ENCODE data around the gene ZNF821. TPM values are rescaled to one million over a fixed set of nuclear protein-coding genes. Genes with fewer than 3 reads are reported as not detected.

Gene ZNF821
- total and polyA plus RNA-seq, 10 of the 15 experiments (the other 5 are each of a cell fraction or from before 2014, with no cell fraction given) = 0.82 to 9.9 (median 6.8) TPM

- TF ChIP-seq EZH2 (IDR thresholded peaks at IDR 0.05; ENCODE audit: borderline replicate concordance, control insufficient read depth, low read depth, low read length) (no peak), TAF1 (IDR thresholded peaks at IDR 0.05; ENCODE audit: borderline replicate concordance, low read depth, low read length) (no peak), NFYA (IDR thresholded peaks at IDR 0.05; ENCODE audit: borderline replicate concordance, low read depth, low read length) (no peak), ATF2 (IDR thresholded peaks at IDR 0.05; ENCODE audit: low read length) (no peak), MTA3 (IDR thresholded peaks at IDR 0.05; ENCODE audit: borderline replicate concordance, low read length) (no peak; the same call in 1 of the 2 replicates), REST (IDR thresholded peaks at IDR 0.05; ENCODE audit: low read depth, low read length) (no peak), EP300 (IDR thresholded peaks at IDR 0.05; ENCODE audit: borderline replicate concordance in 1 of 2, control insufficient read depth in 1 of 2, low read depth in 2 of 2, low read length in 2 of 2) (no peak), BCL11A (IDR thresholded peaks at IDR 0.05; ENCODE audit: low read depth, low read length) (no peak), SMAD5 (IDR thresholded peaks at IDR 0.05; ENCODE audit: low read depth) (no peak), RBBP5 (conservative IDR thresholded peaks at IDR 0.05) (no peak), HDAC6 (IDR thresholded peaks at IDR 0.05; ENCODE audit: unreplicated experiment) (no peak), NFIC (IDR thresholded peaks at IDR 0.05; ENCODE audit: low read depth, low read length) (0 out of 2 replicates have a peak, but pooled peaks have one; percentile 35), ZZZ3 (IDR thresholded peaks at IDR 0.05; ENCODE audit: control insufficient read depth, insufficient read length, low read depth) (no peak), BCL3 (IDR thresholded peaks at IDR 0.05; ENCODE audit: borderline replicate concordance, insufficient read depth, low read depth, low read length, poor library complexity, severe bottlenecking) (no peak), USF2 (IDR thresholded peaks at IDR 0.05; ENCODE audit: borderline replicate concordance, low read depth, low read length) (no peak), SRF (IDR thresholded peaks at IDR 0.05; ENCODE audit: low read depth in 2 of 2, low read length in 2 of 2) (no peak), ETV6 (conservative IDR thresholded peaks at IDR 0.05 in 1 of 2, IDR thresholded peaks at IDR 0.05 in 1 of 2; ENCODE audit: borderline replicate concordance in 1 of 2, low read depth in 1 of 2) (no peak), WRNIP1 (IDR thresholded peaks at IDR 0.05; ENCODE audit: borderline replicate concordance, low read depth, low read length) (no peak), IRF4 (IDR thresholded peaks at IDR 0.05; ENCODE audit: low read depth, low read length) (no peak), ELK1 (IDR thresholded peaks at IDR 0.05; ENCODE audit: low read depth, low read length) (no peak), ATF7 (IDR thresholded peaks at IDR 0.05; ENCODE audit: low read depth) (0 out of 2 replicates have a peak, but pooled peaks have one; percentile 20)
Measured at GRCh38 chr16:71894229-71894920, 10.4 kb upstream of the ZNF821 start (continued).

Data from GM12878 (cell line).